Kidney epithelial cell (primary cell): ENCODE results near the gene ARL10. TPM values are rescaled to one million over a fixed set of nuclear protein-coding genes. Genes with fewer than 3 reads are reported as not detected.

Experiments used
- DNase-seq: peaks from one replicate; pipeline ENCODE4 v3.0.0-alpha.2; 2010; ENCODE audit warnings: low read depth
- H3K27me3 ChIP-seq: 2 replicates; pipeline ENCODE4 v1.6.0; 2011; ENCODE audit warnings: low read length; ENCODE audit not compliant: control insufficient read depth, insufficient read depth
- H3K36me3 ChIP-seq: 2 replicates; pipeline ENCODE4 v1.5.1; 2011; ENCODE audit warnings: low read length; ENCODE audit not compliant: control insufficient read depth, insufficient read depth
- H3K4me3 ChIP-seq: 2 replicates; pipeline ENCODE4 v1.5.1; 2011; ENCODE audit warnings: low read depth, mild to moderate bottlenecking, control low read depth, low read length
- total RNA-seq: library from RNA; depleted of rRNA; stranded (reverse); fragments of >200 nt; gene quantifications from 2 replicates; pipeline ENCODE4 v1.2.3, GENCODE V29; 2015
- TF ChIP-seq, protein P1 (sequence below): IDR thresholded peaks from 2 replicates; pipeline ENCODE4 v1.5.1; 2011; ENCODE audit warnings: mild to moderate bottlenecking, moderate library complexity, low read length, control low read depth, inconsistent platforms; ENCODE audit not compliant: insufficient read depth, poor library complexity, severe bottlenecking

ARL10 gene
- total RNA-seq, 1 donor from 2014 or later: 8.8 TPM

DNA sequence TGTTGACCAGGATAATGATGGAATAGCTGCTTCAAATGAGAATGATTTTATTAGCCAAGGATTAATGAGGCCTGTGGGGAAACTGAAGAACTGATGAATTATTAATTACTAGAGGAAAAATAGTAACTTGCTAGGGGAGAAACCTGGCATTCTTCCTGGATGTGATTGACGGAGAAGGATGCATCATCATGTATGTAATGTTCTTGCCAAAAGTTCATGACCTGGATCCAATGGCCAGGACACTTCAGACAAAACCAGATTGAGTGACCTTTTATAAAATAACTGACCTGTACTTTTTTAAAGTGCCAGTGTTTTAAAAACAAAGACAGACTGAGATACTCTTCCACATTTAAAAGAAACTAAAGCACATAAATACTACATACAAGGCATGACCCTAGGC is 27.4 kb upstream of the ARL10 start:
- DNase-seq: no peak
- Histone ChIP-seq H3K4me3 (no peak overlapping the region), H3K36me3 (peaks cover 2% of the 10 kb centered on the region), H3K27me3 (no peaks in the 10 kb centered on the region)
- TF ChIP-seq, protein P1, sequence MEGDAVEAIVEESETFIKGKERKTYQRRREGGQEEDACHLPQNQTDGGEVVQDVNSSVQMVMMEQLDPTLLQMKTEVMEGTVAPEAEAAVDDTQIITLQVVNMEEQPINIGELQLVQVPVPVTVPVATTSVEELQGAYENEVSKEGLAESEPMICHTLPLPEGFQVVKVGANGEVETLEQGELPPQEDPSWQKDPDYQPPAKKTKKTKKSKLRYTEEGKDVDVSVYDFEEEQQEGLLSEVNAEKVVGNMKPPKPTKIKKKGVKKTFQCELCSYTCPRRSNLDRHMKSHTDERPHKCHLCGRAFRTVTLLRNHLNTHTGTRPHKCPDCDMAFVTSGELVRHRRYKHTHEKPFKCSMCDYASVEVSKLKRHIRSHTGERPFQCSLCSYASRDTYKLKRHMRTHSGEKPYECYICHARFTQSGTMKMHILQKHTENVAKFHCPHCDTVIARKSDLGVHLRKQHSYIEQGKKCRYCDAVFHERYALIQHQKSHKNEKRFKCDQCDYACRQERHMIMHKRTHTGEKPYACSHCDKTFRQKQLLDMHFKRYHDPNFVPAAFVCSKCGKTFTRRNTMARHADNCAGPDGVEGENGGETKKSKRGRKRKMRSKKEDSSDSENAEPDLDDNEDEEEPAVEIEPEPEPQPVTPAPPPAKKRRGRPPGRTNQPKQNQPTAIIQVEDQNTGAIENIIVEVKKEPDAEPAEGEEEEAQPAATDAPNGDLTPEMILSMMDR: no peak

DNA sequence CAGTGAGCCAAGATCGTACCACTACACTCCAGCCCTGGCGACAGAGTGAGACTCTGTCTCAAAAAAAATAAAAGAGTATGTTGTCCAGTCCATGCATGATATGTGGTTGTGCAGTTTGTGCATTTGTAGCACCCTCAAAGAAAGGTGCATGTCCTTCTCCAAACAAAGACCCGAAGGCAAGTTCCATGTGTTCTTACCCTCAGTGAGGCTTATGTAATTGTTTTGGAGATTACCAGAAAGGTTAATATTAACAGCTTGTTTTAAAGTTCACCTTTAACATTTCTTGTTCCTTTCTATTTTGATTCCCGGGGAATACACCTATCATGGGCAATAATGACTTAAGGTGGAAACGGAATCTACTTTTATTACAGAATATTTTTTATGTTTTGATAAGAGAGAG is 26.0 kb upstream of the ARL10 start:
- Histone ChIP-seq H3K27me3 (no peaks in the 10 kb centered on the region), H3K36me3 (peaks cover 2% of the 10 kb centered on the region), H3K4me3 (no peak overlapping the region)
- DNase-seq: no peak
- TF ChIP-seq, protein P1: no peak

DNA sequence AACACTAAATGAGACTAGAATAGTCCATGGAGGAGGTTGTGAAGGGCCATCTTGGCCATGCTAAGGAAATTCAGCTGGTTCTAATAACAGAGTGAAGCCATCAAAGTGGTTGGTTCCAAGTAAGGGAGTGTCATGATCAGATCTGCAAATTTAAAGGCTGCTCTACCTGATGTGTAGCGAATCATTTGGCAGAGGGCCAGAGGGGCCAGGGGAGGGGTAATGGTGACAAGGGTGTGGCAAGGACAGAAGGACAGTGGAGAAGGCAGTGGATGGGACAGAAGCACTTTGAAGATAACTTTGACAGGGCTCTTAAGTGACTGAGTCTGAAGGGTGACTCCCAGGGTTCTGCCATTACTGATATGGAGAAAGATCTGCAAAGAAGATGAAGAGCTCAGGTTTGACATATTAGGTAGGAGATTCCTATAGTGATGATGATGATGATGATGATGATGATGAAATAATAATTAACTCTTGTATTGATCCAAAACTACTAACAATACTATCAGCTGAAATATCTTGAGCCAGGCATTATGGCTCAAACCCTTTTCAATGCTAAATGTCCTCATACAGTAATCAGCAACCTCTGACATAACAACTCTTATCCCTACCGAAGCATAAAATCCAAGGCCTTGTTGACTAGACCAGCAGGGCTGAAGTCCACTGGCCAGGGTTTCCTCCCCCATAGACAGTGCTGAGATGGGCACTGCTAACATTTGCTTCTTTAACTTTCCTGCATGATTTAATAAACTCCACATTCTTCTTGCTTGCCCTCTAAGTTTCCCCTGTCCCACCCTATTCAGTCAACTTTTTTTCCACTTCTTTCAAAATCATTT is 23.7 kb upstream of the ARL10 start:
- Histone ChIP-seq H3K36me3 (peaks cover 3% of the 10 kb centered on the region), H3K27me3 (no peaks in the 10 kb centered on the region), H3K4me3 (no peak overlapping the region)
- TF ChIP-seq, protein P1: no peak
- DNase-seq: no peak

DNA sequence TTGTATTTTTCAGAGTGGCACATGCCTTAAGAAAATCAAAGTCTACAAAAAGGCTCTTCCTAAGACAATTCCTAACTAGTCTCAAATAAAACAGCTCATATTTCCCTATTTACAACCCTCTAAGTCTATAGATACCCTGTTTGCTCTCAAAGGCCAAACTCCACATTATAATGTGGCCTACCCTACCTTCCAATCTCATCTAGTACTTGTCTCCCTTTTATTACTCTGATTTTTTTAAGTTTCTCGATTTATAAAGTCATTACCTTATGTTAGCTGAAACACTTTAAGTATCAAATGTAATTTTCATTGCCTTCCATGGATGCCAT is 23.2 kb upstream of the ARL10 start:
- H3K4me3 ChIP-seq: no peak overlapping the region
- peaks cover 3% of the 10 kb centered on the region for H3K36me3 ChIP-seq
- TF ChIP-seq, protein P1: no peak
- DNase-seq: no peak
- no peaks in the 10 kb centered on the region for H3K27me3 ChIP-seq

DNA sequence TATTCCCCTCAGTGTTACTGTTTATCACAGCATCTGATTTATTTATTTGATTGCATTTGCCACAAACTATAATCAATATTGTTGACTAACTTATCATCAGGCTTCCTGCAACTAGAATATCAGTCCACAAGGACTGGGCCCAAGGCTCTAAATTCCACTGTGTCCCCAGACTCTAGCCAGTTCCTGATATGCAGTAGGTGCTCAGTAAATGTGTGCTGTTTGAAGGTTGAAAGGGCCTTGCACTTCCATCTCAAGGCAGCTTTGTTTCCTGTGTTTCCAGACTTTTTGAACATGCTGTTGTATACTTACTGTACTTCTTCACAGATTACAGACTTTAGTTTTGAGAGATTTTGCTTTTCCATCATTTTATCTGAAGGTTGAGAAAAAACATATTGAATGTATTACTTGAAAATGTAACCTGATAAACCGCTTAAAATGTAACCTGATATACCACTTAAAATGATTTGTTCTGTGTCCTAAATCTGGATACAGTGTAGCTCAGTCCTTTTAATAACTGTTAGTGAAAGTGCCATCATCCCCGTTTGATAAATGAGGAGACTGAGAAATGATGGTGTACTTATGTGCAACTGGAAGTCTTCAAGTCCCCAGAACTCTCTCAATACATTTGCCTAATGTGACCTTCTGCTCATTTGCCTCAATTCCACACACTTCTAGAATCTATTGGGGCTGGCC is 22.4 kb upstream of the ARL10 start:
- Histone ChIP-seq H3K36me3 (peaks cover 4% of the 10 kb centered on the region), H3K4me3 (no peak overlapping the region), H3K27me3 (no peaks in the 10 kb centered on the region)
- TF ChIP-seq, protein P1: no peak
- no peak for DNase-seq
